HG02642 (cell line): Measurements from ENCODE around the gene SECTM1.
"Not testable (repeated sequence)": the region's sequence is repeated elsewhere in the genome, so short reads cannot be mapped to it uniquely, and the experiment has no call there.

Experiments used
- ATAC-seq: cut with Tn5 transposase; IDR thresholded peaks from one replicate; pipeline ENCODE4 v1.9.1; 2021; ENCODE audit warnings: mild to moderate bottlenecking; ENCODE audit not compliant: unreplicated experiment, poor library complexity

Gene SECTM1

GRCh38 chr17:82349287-82349701 lies 15.7 kb upstream of the SECTM1 start:
- no peak for ATAC-seq

GRCh38 chr17:82348866-82349265 lies 15.3 kb upstream of the SECTM1 start:
- ATAC-seq, result no peak

GRCh38 chr17:82348434-82348833 lies 14.9 kb upstream of the SECTM1 start:
- no peak for ATAC-seq

- ATAC-seq, result not testable (repeated sequence)
Observed at GRCh38 chr17:82347994-82348393, 14.4 kb upstream of the SECTM1 start.

GRCh38 chr17:82346342-82347300 lies 13.1 kb upstream of the SECTM1 start:
- ATAC-seq, result no peak

GRCh38 chr17:82345151-82345976 lies 11.8 kb upstream of the SECTM1 start:
- ATAC-seq, result no peak

- ATAC-seq, result no peak
Observed at GRCh38 chr17:82344175-82344907, 10.8 kb upstream of the SECTM1 start.

- ATAC-seq, result no peak
Observed at GRCh38 chr17:82343560-82343959, 10.0 kb upstream of the SECTM1 start.

- ATAC-seq, result no peak
Observed at GRCh38 chr17:82342361-82343079, 9.0 kb upstream of the SECTM1 start.

- ATAC-seq, result no peak
Observed at GRCh38 chr17:82339634-82340580, 6.3 kb upstream of the SECTM1 start.

GRCh38 chr17:82338858-82339633 lies 5.5 kb upstream of the SECTM1 start:
- no peak for ATAC-seq

GRCh38 chr17:82334622-82335394 lies 1.2 kb upstream of the SECTM1 start:
- no peak for ATAC-seq

GRCh38 chr17:82334204-82334621 lies 647 bp upstream of the SECTM1 start:
- ATAC-seq, result no peak

GRCh38 chr17:82332669-82333278 lies 792 bp downstream of the SECTM1 start:
- no peak for ATAC-seq

GRCh38 chr17:82331345-82331939 lies 2.1 kb downstream of the SECTM1 start:
- ATAC-seq, result no peak
